NCI-H1436 treated with DMSO at 0.1 percent for 48 hours (cell line): ENCODE data around the gene TMEM39A.

Experiments
- DNase-seq: peaks from one replicate; lab custom pipeline; 2025; lab: John Stamatoyannopoulos, UW

TMEM39A gene

DNA sequence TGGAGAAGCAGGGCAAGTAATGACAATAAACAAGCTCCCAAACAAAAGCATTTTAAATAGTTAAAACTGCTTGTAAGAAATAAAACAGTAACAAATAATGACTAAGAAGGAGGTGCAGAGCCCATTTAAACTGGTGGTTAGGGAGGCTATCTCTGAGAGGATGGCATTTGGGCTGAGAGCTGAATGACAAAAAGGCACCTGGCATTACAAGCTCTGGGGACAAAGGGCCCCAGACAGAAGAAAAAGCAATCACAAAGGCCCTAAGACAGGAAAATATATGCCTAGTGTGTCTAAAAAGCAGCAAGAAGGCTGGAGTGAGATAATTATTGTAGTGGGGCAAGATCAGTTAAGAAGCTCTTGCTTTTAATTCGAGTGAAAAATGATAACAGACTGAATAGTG, 9.6 kb downstream of the TMEM39A start:
- DNase-seq, result no peak

GRCh38 chr3:119444590-119444989, 18.8 kb downstream of the TMEM39A start:
- DNase-seq, result no peak

DNA sequence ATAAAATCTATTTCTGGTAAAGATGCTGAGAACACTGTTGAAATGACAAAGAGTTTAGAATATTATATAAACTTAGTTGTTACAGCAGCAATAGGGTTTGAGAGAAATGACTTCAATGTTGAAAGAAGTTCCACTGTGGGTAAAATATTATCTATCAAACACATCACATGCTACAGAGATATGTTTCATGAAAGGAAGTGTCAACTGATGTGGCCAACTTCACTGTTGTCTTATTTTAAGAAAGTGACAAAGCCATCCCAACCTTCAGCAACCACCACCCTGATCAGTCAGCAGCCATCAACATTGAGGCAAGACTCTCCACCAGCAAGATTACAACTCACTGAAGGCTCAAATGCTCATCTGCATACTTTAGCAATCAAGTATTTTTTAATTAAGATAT, 20.2 kb downstream of the TMEM39A start:
- no peak for DNase-seq

- no peak for DNase-seq
These were observed 25.6 kb downstream of the TMEM39A start for GRCh38 chr3:119437691-119438258.

DNA sequence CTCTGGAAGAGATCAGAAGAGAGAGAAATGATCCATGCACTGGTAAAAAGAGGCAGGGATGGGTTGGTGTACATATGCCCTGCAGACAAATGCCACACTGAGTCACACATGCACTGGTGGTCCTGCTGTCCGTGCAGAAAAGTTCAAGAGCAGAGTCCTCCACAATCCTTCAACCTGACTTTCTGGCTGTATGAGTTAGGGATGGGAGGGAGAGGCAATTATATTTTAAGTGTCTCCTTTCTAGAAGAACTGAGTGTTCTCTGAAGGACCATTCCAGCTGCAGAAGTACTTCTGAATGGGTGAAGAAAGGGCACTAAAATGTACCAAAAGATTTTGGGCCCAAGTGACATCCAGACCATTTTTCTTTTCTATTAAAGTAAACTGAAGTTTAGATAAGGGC, 26.4 kb downstream of the TMEM39A start:
- no peak for DNase-seq

DNA sequence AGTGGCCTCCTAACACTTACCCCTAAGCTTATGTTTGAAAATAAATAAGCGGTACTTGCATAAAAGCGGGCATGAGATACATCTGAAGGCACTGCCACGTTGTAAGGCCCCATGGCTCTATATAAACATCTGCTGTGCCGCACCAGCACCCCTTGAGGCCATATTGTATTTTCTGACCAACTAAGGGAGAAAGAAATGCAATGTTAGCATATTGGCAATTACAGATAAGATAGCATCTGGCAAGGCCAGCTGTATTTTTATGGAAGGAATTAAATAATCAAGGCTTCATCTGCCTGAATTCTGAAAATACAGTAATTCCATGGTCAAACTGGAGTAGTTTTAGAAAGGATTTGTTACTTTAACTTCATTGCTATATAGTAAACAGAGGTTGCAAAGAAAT, 28.7 kb downstream of the TMEM39A start:
- no peak for DNase-seq

- no peak for DNase-seq
These were observed 29.6 kb downstream of the TMEM39A start for GRCh38 chr3:119433613-119434325.

DNA sequence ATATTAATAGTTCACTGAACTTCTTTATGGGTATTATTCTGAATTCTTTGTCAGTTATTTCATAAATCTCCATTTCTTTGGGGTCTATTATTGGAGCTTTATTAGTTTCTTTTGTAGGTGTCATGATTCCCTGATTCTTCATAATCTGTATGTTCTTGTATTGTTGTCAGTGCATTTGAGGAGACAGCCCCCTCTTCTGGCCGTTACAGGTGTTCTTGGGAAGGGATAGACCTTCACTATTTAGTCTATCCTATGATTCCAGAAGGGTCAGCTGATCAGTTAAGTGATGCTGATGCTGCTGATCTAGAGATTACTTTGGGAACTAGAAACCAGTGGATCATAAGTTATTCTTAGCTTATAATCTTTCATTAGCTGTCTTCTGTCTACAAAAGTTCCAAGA, 34.9 kb downstream of the TMEM39A start:
- DNase-seq, result no peak

GRCh38 chr3:119427669-119428068, 35.7 kb downstream of the TMEM39A start:
- no peak for DNase-seq

DNA sequence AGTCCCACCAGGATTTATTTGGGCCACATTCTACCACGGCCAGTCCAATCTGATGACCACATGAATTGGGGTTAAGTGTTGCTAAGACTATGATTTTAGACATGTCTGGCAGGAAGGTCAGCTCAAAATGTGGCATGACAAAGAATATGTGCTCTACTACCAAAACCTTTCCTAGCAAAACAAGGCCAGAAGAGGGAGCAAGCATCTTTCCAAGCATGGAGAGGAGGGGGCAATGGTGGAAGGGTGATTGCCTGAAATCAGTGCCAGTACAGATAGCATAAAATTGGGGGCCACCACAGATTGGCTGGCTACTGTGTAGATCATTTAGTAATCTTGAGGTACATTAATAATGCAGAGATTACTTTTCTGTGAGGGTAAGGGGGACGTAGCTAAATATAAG, 43.2 kb downstream of the TMEM39A start:
- DNase-seq, result no peak

- no peak for DNase-seq
These were observed 44.8 kb downstream of the TMEM39A start for GRCh38 chr3:119418641-119419040.

DNA sequence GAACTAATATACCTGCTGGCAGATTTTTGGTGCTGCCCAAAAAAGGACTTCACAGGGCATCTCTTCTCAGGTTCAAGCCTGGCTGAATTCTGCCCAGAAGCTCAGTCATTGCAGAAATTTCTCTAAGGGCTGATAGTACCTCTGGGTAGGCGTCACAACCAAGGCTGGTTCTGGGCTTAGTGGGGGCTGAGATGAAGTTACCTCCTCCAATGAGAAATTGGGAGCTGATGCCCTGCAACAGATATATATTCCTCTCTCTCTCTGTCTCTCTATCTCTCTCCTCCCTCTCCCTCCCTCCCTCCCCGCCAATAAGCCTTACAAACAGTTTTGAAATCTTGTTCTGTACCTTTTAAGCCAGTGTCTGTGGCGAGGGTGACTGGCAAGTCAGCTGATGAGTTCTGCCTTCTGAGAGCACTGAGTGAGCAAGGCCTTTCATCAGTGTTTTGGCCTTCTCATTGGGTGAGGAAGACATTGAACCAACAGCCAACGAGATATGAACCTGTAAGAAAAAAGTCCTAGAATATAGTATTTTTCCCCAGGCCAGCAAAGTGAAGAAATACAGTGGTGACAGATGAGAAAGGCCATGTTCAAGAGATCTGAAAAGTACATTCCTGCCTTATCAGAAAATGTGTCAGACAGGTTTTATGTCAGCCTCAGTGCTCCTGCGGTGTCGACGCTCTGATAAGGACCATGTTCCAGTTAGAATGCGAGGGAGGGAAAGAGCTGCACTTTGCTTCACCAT, 45.5 kb downstream of the TMEM39A start:
- DNase-seq, result no peak

DNA sequence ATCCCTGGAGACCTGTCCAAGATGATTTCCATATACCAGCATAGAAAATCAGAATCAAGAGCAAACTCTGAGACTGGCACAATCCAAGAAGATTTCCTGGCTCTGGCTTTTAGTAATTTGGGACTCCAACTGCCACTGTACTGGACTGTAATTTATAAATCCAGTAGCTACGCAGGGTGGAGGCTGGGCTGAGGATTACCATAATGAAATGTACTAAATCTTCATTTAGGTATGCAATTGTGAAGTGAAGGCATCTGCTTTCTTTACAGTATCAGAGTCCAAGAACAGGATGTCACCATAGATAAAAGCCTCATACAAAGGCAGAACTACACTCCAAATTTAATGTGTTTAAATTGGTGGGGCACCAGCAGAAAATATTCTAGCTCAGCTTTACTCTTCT, 46.5 kb downstream of the TMEM39A start:
- no peak for DNase-seq

DNA sequence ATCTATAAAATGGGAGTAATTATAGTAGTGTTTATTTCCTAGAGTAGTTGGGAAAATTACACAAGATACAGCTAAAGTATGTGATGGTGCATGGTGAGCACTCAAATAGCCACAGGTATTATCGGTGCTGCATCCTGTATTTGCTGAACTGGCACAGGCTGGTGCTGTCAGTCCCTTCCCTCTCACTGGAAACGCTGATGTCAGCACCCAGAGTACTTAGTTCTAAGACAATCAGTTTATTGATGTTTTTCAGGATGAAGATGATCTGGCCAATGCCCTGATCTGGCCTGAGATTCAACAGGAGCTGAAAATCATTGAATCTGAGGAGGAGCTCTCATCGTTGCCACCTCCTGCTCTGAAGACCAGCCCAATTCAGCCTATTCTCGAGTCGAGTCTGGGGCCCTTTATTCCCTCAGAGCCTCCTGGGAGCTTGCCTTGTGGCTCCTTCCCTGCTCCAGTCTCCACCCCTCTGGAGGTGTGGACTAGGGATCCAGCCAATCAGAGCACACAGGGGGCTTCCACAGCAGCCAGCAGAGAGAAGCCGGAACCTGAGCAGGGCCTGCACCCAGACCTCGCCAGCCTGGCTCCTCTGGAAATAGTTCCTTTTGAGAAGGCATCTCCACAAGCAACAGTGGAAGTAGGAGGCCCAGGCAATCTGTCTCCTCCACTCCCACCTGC, 49.7 kb downstream of the TMEM39A start:
- no peak for DNase-seq

DNA sequence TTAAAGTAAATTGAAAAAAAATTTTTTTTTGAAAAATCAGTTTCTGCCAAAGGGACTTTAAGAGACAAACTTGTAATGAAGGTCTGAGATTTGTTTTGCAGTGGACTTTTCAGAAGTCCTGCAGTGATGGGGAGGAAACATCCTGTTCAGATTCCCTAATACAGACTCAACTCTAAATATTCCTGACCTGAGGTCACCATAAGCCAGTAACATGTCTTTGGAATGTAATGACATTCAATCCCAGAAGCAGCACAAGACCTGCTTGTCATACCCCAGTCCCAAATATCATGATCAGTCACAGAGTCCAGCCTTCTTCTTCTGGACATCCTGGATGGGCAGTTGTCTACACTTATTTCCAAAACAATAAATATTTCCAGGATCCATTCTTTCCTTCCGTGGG, 53.6 kb downstream of the TMEM39A start:
- DNase-seq, result no peak

DNA sequence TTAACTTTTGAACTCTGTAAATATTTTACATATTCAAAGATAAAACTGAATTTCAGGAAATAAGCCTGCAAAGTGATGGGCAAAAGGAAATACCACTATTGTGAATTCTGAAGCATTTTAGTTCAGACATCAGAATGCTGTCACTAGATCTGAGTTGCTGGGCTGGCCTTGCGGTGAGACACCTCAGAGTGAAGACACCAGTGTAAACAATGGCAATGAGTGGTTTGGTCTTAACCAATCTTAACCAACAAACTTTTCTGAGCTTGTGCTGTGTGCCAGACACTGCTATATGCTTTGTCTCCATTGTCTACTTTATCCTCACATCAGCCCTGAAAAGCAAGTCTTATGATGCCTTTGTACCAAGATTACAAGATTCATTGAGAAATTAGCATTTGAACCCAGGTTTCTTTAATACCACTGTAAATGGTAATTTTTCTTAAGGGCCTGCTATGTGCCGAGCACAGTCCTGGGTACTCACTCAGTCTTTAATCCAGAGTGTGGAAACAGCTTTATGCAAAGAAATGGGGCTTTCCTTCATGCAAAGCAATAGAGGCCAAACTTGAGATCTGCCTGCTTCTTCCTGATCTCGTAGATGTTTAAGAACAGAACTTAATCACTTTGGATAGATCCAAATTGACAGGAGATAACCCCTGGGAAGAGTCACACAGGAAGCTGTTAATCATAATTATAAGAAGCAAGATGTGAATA, 55.0 kb downstream of the TMEM39A start:
- no peak for DNase-seq

- DNase-seq, result no peak
These were observed 58.1 kb downstream of the TMEM39A start for GRCh38 chr3:119405315-119405714.

- no peak for DNase-seq
These were observed 60.2 kb downstream of the TMEM39A start for GRCh38 chr3:119403201-119403600.

DNA sequence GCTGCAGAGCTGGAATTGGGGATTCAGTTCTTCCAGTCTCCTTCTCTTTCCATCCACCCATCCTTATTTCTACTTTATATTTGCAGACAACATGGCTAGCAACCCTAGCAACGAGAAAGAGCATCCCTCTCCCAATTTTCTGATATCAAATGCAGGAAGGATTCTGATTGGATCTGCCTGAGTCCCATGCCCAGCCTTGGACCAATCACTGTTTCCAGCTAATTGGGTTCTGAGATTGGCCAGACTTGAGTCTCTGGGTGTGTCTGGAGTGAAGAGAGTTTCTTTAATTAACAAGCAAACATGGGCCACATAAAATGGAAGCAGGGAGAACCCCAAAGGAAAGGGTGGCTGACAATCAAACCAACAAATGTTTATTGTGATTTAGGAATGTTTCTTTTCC, 60.6 kb downstream of the TMEM39A start:
- DNase-seq, result no peak

DNA sequence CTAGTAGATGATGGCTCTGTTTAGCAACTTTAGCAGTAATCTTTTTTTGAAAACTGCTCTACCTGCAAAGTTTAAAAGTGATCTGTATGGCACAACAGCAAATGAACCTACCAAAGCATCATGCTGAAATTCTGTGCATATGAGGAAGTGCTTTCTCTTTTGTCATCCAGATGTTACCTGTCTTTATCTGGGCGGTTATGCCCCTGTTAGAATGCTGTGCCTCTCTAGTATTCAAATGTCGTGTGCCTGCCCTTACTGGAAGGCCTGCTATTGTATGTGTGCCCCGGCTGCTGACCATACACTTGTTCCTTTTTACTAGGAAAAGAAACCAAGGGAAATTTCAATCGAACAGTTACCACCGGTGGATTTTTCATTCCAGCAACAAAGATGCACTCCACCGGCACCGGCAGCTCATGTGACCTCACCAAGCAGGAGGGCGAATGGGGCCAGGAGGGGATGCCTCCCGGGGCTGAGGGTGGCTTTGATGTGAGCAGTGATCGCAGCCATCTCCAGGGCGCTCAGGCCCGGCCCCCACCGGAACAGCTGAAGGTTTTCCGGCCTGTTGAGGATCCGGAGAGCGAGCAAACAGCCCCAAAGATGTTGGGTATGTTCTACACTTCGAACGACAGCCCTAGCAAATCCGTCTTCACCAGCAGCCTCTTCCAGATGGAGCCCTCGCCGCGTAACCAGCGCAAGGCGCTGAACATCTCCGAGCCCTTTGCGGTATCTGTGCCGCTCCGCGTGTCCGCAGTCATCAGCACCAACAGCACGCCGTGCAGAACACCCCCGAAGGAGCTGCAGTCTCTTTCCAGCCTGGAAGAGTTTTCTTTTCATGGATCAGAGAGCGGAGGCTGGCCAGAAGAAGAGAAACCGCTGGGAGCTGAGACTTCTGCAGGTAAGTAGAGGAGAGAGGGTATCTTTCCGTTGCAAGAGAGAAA, 61.6 kb downstream of the TMEM39A start:
- DNase-seq, result no peak

- DNase-seq, result no peak
These were observed 62.3 kb downstream of the TMEM39A start for GRCh38 chr3:119401069-119401468.
